Fibroblast of lung (primary cell): Measurements from ENCODE around the gene CELSR2.

Source experiments
- CTCF ChIP-seq, 2 donors: IDR thresholded peaks in 1 of 2; conservative IDR thresholded peaks in 1 of 2; 1 replicate in 1 of 2; 2 replicates in 1 of 2; pipeline ENCODE4 v1.5.1; 2011 to 2012; ENCODE audit warnings: low read length in 2 of 2, control low read depth in 1 of 2, inconsistent platforms in 1 of 2, low read depth in 1 of 2, mild to moderate bottlenecking in 1 of 2
- EZH2 ChIP-seq: IDR thresholded peaks from 2 replicates; pipeline ENCODE4 v1.5.1; 2012; ENCODE audit warnings: low read length, control low read depth, mild to moderate bottlenecking; ENCODE audit errors: missing control alignments

DNA sequence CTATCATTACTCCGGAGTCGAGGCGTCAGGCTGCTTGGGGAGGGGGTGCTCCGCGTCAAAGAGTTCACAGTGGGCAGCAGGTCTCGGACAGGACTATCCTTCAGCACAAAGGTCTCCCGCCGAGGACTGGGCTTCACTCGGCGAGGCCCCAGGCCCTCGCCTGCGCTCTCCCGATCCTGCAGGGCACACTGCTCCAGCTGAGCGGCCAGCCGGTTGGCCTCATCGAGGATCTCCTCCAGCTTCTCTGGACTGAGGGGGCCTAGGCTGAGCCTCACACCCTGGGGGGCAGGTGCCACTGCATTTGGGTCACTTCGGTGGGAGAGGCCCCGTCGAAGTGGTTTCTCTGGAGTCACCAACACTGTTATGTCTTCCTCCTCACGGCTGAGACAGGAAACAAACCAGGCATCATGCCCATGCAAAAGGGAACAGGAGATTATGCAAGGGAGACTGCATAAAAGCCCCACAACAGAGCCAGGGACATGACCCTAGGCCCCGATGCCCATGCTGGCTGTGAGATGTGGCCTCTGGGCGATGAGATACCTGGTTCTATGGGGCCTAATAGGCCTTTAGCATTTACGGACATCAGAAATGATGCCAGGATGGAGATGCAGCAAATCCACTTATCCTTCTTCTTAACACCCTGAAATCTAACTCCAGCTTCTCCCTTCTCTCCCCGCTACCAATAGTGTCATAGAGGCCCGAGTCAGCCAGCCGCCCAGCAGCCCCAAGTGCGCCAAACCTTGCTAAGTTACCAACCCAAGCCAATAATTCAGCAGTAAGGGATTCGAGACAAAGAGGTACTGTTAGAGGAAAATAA is 32.5 kb downstream of the CELSR2 start:
- TF ChIP-seq CTCF (conservative IDR thresholded peaks at IDR 0.05 in 1 of 2, IDR thresholded peaks at IDR 0.05 in 1 of 2; ENCODE audit: low read depth in 1 of 2, low read length in 2 of 2) (no peak), EZH2 (no peak)
